ENCODE data around the gene RBFOX1. TPM values are rescaled to one million over a fixed set of nuclear protein-coding genes. Genes with fewer than 3 reads are reported as not detected.

The RBFOX1 gene
- total RNA-seq, 1 experiment from 2014 or later = not detected

GRCh38 chr16:7373776-7374175 is 41.1 kb downstream of the RBFOX1 start:
- Histone ChIP-seq H3K9ac (ENCODE audit: low read length) (no peak overlapping the region), H3K27ac (ENCODE audit: low read length) (no peak overlapping the region), H3K27me3 (ENCODE audit: low read length) (no peaks in the 10 kb centered on the region), H3K4me2 (ENCODE audit: low read length) (no peak overlapping the region), H4K20me1 (ENCODE audit: low read length) (no peaks in the 10 kb centered on the region), H3K36me3 (ENCODE audit: low read depth, low read length) (no peaks in the 10 kb centered on the region), H3K4me3 (ENCODE audit: low read length) (no peak overlapping the region), H3K79me2 (ENCODE audit: low read length) (no peaks in the 10 kb centered on the region), H3K9me3 (ENCODE audit: low read length) (no peaks in the 10 kb centered on the region), H2AFZ (ENCODE audit: low read length) (no peak overlapping the region), H3K4me1 (ENCODE audit: insufficient read depth, low read length) (no peaks in the 10 kb centered on the region), H3F3A (ENCODE audit: low read length, unreplicated experiment) (no peaks in the 10 kb centered on the region), H3K9me2 (replicated peaks; ENCODE audit: low read length) (no peaks in the 10 kb centered on the region)
- no peak for TF ChIP-seq EZH2phosphoT487 (IDR thresholded peaks at IDR 0.05; ENCODE audit: borderline replicate concordance, low read length)
- TF ChIP-seq CTCF (conservative IDR thresholded peaks at IDR 0.05; ENCODE audit: low read depth, low read length) = no peak
- TF ChIP-seq EZH2 (IDR thresholded peaks at IDR 0.05; ENCODE audit: low read length, unreplicated experiment) = no peak
- BruUV-seq (replicated peaks) = no TSS peak
- ATAC-seq (no peak), DNase-seq (no peak)
- CTCF ChIA-PET = no interaction called here
- POLR2A ChIA-PET (ENCODE audit: unreplicated experiment) = no interaction called here
- intact Hi-C loops (cut with micrococcal nuclease) = no loop called here

- no peak for TF ChIP-seq EZH2phosphoT487 (IDR thresholded peaks at IDR 0.05; ENCODE audit: borderline replicate concordance, low read length)
- no peak for TF ChIP-seq CTCF (conservative IDR thresholded peaks at IDR 0.05; ENCODE audit: low read depth, low read length)
- TF ChIP-seq EZH2 (IDR thresholded peaks at IDR 0.05; ENCODE audit: low read length, unreplicated experiment) = no peak
- DNase-seq (no peak), ATAC-seq (no peak)
- intact Hi-C loops (cut with micrococcal nuclease) = no loop called here
- H3K36me3 ChIP-seq (ENCODE audit: low read depth, low read length) = no peaks in the 10 kb centered on the region
- H2AFZ ChIP-seq (ENCODE audit: low read length) = no peak overlapping the region
- no peak overlapping the region for H3K4me3 ChIP-seq (ENCODE audit: low read length)
- H3K9me3 ChIP-seq (ENCODE audit: low read length) = no peaks in the 10 kb centered on the region
- no TSS peak for BruUV-seq (replicated peaks)
- no peaks in the 10 kb centered on the region for H3F3A ChIP-seq (ENCODE audit: low read length, unreplicated experiment)
- H3K79me2 ChIP-seq (ENCODE audit: low read length) = no peaks in the 10 kb centered on the region
- no peak overlapping the region for H3K4me2 ChIP-seq (ENCODE audit: low read length)
- POLR2A ChIA-PET (ENCODE audit: unreplicated experiment) = no interaction called here
- H3K27me3 ChIP-seq (ENCODE audit: low read length) = no peaks in the 10 kb centered on the region
- no peaks in the 10 kb centered on the region for H3K4me1 ChIP-seq (ENCODE audit: insufficient read depth, low read length)
- H3K9me2 ChIP-seq (replicated peaks; ENCODE audit: low read length) = no peaks in the 10 kb centered on the region
- no peaks in the 10 kb centered on the region for H4K20me1 ChIP-seq (ENCODE audit: low read length)
- no peak overlapping the region for H3K9ac ChIP-seq (ENCODE audit: low read length)
- CTCF ChIA-PET = no interaction called here
- no peak overlapping the region for H3K27ac ChIP-seq (ENCODE audit: low read length)
These were observed 42.0 kb downstream of the RBFOX1 start for GRCh38 chr16:7374614-7375174.

GRCh38 chr16:7376227-7376626 is 43.6 kb downstream of the RBFOX1 start:
- Histone ChIP-seq H3K36me3 (ENCODE audit: low read depth, low read length) (no peaks in the 10 kb centered on the region), H3K4me2 (ENCODE audit: low read length) (no peak overlapping the region), H3F3A (ENCODE audit: low read length, unreplicated experiment) (no peaks in the 10 kb centered on the region), H3K27me3 (ENCODE audit: low read length) (no peaks in the 10 kb centered on the region), H3K9me3 (ENCODE audit: low read length) (no peaks in the 10 kb centered on the region), H4K20me1 (ENCODE audit: low read length) (no peaks in the 10 kb centered on the region), H2AFZ (ENCODE audit: low read length) (no peak overlapping the region), H3K27ac (ENCODE audit: low read length) (no peak overlapping the region), H3K4me1 (ENCODE audit: insufficient read depth, low read length) (no peaks in the 10 kb centered on the region), H3K4me3 (ENCODE audit: low read length) (no peak overlapping the region), H3K9ac (ENCODE audit: low read length) (no peak overlapping the region), H3K9me2 (replicated peaks; ENCODE audit: low read length) (no peaks in the 10 kb centered on the region), H3K79me2 (ENCODE audit: low read length) (no peaks in the 10 kb centered on the region)
- TF ChIP-seq CTCF (conservative IDR thresholded peaks at IDR 0.05; ENCODE audit: low read depth, low read length) (no peak), EZH2phosphoT487 (IDR thresholded peaks at IDR 0.05; ENCODE audit: borderline replicate concordance, low read length) (no peak), EZH2 (IDR thresholded peaks at IDR 0.05; ENCODE audit: low read length, unreplicated experiment) (no peak)
- BruUV-seq (replicated peaks) = no TSS peak
- ChIA-PET POLR2A (ENCODE audit: unreplicated experiment) (no interaction called here), CTCF (no interaction called here)
- no peak for ATAC-seq
- no peak for DNase-seq
- intact Hi-C loops (cut with micrococcal nuclease) = no loop called here

All from PC-3 (cell line).